Stimulated activated CD4-positive, alpha-beta T cell treated with anti-CD3 and anti-CD28 coated beads, Interleukin-1b, Interleukin-23, amount 100 ng/mL, for 4 hours (primary cell): ENCODE data around the gene NEURL1B.
A peak's percentile ranks its signal among the peaks of the same experiment; 100 is the strongest.
"Not testable (repeated sequence)": the region's sequence is repeated elsewhere in the genome, so short reads cannot be mapped to it uniquely, and the experiment has no call there.

Experiments used
- DNase-seq, 2 donors: peaks; one replicate each; pipeline ENCODE4 v3.0.0-alpha.2; 2020; ENCODE audit warnings: low read depth in 2 of 2

NEURL1B gene

DNA sequence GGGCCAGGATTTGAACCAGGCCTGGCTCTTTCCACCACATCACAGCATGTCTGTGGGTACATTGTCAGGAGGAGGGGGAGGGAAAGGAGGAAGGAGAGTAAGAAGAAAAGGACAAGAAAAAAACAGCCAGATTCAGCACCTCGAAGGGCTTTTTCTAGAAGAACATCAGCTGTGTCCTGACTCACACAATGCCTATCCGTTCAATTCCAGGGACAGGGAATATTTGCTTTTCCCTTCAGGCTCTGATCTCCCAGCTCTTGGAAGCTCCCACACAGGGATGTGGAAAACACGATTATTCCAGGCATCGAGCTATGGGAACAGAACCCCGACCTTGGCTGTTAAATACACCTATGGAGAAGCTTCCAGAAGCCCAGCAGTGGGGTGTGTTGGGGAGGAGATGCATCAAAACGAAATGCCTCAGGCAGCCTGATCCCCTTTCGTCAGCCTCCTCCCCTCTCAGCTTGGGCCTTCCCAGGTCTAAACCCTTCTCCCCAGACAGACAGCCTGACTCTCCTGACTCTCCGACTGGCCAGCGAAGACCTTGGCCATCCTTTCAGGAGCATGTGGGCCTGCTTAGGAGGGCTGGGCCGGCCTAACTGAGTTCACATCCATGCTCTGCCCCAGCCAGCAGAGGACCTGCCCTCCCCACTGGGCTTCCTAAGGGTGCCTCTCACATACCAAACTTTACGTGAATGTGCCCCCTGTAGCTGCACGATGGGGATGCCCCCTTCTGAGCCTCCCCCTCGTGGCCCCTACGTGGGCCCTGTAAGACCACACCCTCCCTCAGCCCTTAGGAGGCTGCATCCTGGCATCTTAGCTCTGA lies 54.4 kb downstream of the NEURL1B start:
- no peak for DNase-seq

DNA sequence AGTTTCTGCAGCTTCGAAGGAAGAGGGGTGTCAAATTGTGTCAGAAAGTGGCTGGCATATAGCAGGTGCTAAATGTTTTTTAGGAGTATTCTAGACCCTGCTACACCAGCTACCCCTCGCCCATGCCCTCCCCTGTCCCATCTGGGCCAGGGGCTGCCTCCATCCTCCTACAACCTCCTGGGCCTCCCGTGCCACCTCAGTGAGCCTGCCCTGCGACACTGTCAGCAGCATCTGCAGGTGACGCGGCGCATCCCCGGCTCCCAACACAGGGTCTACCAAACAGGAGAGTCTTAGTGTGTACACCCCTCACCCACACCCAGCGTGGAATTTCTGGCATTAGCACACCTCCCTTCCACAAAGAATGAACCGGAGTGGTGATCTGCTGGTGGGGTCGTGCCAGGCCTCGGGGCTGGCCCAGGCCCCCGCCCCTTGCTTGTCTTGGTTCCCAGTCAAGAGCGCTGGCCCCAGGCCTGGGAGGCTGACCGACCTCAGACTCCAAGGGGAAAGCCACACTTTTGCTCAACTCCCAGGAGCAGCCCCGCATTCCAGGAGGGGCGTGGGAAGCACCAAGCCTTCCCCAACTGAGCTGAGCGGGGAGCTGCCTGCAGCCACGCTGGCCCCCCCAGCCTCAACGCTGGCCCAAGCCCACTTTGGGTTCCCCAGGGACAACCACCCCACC lies 55.2 kb downstream of the NEURL1B start:
- DNase-seq, result no peak

DNA sequence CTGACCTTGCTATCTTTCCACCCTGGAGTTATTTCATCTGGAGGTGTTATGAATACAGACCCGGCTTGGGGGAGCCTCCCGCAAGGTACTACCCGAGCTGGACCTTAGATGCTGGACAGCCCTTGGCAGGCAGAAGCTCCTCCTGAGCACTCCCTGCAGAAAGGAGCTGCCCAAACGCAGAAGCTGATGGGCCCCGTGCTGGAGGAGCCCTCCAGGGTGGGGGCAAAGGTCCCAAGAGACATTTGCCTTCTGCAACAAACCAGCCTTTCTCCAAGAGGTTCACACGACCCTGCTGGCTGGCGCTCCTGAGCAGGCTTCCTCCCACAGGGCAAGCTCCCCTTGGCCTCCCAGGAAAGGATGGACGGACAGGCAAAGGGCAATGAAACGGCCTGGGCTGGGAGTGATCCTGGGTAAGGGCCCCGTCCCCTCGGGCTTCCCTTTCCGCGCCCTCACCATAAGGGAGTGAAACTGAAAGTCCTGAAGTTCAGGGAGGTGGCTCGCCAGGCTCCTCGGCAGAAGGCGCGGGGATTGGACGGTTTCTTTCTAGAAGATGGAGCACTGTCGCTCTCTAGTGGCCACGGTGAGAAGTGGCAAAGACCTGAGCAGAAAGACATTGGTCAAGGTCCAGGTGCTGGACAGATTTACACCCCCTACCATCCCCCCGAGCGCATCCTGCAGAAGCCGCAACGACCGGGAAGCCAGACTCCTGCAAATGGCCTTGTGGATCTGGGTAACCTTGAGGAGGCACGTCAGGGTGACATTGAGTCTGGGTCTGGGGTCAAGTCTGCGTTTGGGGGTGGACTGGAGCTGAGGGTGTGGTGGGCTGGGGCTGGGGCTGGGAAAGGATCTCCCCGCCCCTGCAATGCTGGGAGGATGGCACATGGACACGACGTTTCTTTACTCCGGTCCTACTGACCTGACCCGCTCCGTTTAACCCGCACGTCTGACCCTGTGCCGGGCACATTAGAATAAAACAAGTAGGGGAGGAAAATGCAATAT lies 56.4 kb downstream of the NEURL1B start:
- DNase-seq, result peak; percentile 65 to 80

DNA sequence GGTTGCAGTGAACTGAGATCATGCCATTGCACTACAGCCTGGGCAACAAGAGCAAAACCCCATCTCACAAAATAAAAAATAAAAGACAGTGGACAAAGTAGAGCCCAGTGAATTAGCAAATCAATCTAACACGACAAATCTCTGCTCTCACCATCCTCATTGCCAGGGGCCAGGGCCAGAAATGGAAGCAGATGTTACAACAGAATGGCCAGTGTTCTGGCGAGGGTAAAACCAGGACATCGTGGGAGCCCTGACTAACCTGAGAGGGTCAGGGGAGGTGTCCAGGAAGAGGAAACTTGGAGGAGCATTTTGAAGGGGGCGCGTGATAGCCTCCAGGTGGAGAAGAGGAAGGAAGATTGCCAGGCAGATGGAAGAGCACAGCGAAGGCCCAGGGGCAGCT lies 58.4 kb downstream of the NEURL1B start:
- no peak for DNase-seq

DNA sequence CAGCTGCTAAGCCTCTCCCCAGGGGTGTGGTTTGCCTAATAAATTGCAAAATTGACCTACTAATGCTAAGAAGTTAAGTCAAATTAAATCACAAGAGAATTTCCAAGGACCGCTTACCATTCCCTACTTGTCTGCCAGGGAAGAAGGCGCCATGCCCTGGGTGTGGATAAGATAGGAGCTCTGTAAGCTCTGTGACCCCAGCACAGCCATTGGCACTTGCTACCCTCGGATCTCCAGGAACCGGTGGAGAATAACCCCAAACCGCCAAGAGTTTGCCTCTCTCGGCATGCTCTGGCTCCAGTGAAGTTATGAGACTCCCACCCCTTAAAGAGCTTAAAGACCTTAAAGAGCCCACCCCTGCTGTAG lies 58.9 kb downstream of the NEURL1B start:
- no peak for DNase-seq

DNA sequence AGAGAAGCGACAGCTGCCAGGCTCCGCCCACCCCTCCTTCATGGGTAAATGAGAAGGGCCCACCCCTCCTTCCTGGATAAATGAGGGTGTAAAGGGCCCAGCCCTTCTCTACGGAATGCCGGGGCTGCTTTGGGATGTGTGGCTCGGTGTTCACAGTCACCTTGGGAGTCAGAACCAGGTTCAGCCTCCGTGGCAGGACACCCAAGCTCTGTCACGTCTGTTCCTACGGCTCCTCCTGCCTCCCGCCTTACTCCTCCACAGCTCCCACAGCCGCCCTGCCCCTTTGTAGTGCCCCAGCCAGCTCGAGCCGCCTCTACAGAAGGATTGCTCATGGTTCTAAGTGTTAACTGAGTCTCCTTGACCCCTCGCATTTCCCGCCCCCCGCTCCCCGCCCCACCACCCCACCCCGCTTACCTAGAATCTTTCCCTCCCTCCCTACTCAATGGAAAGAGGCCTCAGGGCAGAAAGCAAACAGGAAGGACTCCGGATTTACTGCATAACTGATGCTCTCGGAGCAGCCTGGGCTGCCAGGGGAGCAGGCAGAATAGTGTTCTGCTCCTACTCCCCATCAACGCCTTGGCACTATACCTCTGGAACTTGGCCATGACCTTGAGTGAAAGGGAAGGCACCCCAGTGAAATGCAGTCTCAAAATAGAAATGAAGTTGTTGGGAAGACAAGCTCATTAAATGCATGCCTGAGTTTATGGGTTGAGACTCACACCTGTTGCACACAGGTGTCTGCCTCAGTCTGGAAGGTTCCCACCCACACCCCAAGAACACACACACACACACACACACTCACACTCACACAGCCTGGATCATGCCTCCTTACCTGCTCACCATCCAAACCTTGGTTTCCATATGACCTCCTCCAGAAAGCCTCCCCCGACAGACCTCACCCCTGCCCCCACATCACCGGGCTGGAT lies 59.6 kb downstream of the NEURL1B start:
- DNase-seq, result no peak

DNA sequence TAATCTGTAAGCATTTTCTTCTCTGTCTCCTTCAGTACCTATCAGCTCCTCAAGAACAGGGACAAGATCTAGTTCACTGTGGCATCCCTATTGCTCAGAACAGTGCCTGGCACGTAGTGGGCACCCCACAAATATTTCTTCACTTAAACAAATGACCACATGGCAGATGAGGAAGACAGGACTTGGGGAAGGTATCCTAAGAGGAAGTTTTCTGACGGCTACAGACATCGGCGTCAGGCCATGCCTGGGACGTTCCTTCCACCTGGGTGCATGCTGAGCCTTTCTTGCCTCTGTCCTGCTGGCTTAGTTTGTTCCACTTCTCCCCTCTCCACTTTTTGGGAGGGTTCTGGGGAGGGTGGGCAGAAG lies 60.2 kb downstream of the NEURL1B start:
- no peak for DNase-seq

DNA sequence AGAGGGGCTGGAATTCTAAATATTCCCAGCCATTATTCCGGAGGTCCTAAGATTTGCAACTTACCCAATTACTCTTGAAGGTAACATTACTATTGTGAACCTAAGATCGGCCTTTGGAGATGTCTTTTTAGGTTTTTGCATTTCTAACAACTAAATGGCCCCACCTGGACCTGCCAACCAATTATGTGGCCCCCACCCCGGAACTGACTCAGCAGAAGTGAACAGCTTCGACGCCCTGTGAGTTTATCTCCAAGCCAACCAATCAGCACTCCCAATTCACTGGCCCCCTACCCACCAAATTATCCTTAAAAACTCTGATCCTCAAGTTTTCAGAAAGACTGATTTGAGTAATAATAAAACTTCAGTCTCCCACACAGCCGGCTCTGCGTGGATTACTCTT lies 62.9 kb downstream of the NEURL1B start:
- DNase-seq, result no peak

DNA sequence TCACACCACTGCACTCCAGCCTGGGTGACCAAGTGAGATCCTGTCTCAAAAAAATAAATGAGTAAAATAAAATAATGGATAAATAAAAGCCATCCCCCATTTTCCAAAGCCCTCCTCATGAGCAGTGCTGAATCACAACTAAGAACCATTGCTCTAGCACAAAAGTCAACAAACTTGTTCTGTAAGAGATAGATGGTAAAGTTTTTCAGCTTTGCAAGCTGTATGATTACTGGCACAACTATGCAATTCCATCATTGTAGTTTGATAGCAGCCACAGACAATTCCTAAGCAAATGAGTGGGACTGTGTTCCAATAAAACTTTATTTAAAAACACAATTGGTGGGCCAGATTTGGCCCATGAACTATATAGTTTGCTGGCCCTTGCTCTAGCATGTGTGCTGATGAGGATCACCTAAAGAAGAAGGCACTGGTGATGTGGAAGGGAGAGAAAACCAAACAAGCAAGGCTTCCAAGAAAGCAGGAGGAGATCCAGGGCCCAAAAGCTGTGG lies 64.6 kb downstream of the NEURL1B start:
- no peak for DNase-seq

DNA sequence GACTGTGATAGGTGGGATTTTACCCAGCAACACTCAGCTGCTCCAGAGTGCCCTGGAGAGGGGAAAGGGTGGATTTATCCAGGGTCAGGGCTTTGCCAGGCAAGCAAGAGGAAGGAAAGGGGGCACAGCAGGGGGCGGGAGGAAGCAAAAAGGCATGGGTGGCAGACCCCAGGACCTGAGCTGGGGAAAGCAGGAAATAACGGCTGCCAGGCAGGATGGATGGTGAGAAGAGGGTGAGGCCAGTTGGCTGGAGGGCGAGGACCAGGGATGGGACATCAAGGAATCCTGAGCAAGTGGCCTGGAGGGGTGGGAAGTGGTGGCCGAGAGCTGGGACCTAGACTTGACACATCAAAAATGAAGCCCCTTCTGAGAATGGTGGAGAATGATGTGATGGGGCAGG lies 65.7 kb downstream of the NEURL1B start:
- DNase-seq, result no peak

DNA sequence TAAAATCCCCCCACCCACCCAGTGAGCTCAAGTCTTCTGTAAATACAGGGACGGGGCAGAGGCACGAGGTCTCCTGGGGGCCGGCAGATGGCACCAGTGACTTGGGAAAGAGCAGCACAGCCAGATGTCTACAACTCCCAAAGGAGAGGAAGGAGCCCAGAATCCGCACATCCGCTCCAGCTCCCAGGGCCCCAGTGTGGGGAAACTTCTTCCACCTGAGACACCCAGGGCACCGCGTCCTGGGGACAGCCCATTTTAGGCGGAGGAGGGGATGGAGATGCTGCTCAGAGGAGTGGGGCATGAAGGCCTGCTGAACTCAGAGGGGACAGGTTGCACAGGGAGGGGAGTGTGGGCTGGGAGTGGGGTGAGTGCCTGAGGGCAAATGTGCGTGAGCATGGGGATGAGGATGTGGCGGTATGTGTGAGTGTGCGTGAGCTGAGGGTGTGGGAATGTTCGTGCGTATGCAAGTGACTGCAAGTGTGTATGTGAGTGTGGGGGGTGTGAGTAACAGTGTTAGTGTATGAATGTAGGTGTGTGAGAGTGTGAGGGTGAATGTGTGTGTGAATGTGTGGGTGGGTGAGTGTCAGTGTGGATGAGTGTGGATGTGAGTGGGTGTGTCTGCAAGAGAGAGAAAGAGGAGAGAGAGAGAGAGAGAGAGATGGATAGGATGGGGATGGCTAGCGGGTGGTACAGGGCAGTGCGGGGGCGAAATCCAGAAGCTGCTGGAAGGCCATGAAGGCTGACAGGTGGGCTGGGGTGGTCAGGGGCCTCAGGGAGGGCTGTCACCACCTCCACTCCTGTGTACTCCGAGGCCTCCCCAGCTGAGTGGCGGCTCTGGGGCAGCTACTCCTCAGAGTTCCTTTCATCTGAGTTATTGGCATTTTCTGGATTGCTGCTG lies 66.5 kb downstream of the NEURL1B start:
- no peak for DNase-seq

DNA sequence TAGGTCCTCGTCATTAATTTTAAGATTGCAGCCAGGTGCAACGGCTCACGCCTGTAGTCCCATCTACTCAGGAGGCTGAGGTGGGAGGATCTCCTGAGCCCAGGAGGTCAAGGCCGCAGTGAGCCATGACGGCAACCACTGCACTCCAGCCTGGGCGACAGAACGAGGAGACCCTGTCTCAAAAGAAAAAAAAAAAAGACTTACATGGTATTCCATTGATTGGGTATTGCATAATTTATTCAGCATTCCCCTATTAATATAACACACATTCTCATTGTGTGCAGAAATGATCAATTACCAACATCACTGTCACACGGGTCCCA lies 67.1 kb downstream of the NEURL1B start:
- no peak for DNase-seq

DNA sequence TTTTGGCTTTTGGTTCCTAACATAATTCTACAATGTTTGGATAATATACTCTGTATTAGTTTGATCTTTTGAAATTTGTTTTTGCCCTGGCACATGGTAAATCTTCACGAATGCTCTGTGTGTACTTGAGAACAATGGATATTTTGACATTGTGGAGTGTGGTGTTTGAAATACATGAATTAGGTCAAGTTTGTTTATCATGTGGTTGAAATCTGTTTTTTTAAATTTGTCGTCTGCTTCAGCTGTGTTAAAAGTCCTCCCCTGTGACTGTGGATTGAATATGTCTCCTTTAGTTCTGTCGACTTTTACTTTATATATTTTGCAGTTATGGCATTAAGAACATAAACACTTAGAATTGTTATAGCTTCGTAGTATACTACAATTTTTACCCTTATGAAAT lies 69.6 kb downstream of the NEURL1B start:
- no peak for DNase-seq

DNA sequence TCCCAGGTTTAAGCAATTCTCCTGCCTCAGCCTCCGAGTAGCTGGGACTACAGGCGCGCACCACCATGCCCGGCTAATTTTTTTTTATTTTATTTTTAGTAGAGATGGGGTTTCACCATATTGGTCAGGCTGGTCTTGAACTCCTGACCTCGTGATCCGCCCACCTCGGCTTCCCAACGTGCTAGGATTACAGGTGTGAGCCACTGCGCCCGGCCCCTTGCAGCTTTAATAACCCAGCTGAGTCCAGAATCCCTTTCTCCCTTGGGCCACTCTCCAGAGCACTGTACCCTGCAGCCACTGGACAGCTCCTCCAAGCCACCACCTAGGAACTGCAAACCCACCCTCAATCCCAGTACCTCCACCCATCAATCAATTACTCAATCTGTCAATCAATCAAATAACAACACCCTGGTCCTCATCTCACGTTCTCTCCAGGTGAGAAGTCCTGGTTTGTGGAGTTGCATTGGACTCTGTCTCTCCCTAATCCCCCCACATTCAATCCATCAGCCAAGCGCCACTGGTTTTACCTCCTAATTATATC lies 70.3 kb downstream of the NEURL1B start:
- DNase-seq, result not testable (repeated sequence)

DNA sequence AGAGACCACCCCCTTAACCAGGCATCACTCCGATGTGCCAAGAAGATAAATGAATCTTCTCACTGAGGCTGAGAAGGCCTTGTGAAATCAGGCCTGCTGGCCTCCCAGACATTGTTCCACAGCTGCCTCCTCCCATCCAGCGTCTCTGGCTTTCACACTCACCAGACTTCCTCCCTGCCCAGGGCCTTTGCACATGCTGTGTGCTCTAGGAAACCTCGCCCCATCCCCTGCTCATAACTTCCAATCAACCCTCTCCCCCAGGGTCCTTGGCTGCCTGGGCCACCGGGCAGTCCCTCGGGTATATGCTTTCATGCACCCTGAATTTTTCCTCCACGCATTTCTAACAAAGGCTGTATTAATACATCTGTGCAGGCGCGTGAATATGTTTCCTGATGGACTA lies 71.5 kb downstream of the NEURL1B start:
- no peak for DNase-seq

DNA sequence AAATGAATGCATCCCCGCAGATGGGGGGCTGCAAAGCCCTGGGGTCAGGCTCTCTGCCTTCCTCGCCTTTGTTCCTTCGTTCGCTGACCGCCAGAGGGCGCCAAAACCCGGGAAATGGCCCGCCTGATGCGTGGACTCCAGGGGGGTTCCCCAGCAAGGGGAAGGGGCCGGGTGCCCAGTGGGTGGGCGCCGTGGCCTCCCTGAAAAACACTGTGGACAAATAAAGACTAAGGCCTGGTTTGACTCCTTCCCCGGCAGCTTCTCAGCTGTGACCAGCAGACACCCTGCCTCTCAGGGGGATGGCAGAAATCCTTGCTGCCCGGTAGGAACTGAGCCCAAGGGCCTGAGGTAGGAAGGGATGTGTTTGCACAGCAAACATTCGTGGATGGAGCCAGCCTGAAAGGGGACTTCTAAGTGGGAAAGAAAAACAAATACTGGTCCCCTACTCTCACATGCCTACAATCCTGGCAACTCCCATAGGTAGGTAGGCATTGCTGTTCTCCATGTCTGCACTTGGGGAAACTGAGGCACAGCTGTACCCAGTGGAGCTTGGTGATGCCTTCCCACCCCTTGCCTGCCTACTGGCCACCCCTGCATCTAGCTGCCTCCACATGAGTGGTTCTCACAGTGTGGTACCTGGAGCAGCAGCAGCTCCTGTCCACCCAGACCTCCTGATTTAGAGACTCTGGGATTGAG lies 72.2 kb downstream of the NEURL1B start:
- peak; percentile 70 to 72 for DNase-seq

DNA sequence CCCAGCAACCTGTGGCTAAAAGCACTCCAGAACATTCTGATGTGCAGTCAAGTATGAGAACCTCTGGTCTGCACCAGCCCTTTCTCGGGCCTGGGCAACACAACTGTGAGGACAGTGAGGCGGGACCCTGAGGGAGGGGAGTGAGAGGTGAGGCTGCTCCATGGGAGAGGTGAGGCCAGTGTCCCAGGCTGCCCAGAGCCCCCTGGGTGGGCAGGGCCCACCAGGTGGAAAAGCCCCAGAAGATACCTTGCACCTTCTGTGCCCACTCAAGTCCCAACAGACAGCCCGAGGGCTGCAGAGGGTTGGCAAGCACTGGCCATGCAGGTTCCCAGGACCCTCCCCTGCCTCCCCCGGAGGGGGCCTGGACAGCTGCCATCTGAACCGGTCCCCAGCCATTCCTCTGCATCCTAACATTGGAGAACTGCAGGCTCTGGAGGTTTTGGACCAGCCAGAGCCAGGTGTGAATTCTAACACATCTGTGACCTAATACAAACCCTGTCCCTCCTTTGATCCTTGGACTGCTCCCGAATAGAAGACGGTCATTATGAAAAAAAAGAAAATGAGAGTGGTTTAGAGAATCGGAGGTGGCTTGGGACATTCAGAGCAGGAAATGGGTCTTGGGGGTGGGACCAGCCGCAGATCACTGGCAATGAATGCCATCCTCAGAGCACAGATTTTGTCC lies 72.9 kb downstream of the NEURL1B start:
- DNase-seq, result no peak
